Stimulated activated memory B cell treated with anti-CD40 and anti-IgM and Interleukin-4, amounts not matched to agents 10 μg/mL and 1 μg/mL and 100 μg/mL, for 72 hours (primary cell): ENCODE measurements around the gene SMARCAL1.
"Not testable (repeated sequence)": the region's sequence is repeated elsewhere in the genome, so short reads cannot be mapped to it uniquely, and the experiment has no call there.

Experiments used
- ATAC-seq: fragments of 150-1000 bp; cut with Tn5 transposase; 2 replicates; pipeline ENCODE4 v1.10.0; 2021
- H3K27ac Mint-ChIP-seq: one replicate; pipeline ENCODE4 v1.8.0; 2022; ENCODE audit warnings: mild to moderate bottlenecking, mixed read lengths
- H3K27me3 Mint-ChIP-seq: one replicate; pipeline ENCODE4 v1.8.0; 2022; ENCODE audit warnings: mixed read lengths
- H3K36me3 Mint-ChIP-seq: one replicate; pipeline ENCODE4 v1.8.0; 2022; ENCODE audit warnings: mixed read lengths
- H3K4me1 Mint-ChIP-seq: one replicate; pipeline ENCODE4 v1.8.0; 2022; ENCODE audit warnings: mixed read lengths
- H3K4me3 Mint-ChIP-seq: one replicate; pipeline ENCODE4 v1.8.0; 2022; ENCODE audit warnings: mild to moderate bottlenecking, moderate library complexity, mixed read lengths
- H3K9me3 Mint-ChIP-seq: one replicate; pipeline ENCODE4 v1.8.0; 2022; ENCODE audit warnings: mixed read lengths

Gene SMARCAL1

DNA sequence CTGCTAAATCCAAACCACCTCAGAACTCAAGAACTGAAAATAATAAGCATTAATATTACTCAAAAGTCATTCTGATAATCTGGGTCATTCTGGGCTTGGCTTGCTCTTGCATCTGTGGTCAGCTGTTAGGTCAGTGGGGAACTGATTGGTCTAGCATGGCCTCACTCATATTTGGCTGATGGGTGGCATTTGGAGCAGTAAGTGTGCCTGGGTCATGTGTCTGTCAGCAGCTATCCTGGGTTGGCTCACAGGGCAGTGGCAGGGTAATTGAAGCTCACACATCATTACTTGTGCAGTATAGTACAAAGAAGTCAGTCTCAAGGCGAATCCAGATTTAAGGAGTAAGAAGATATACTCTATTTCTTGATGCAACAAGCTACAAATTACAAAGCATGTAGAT lies 95.9 kb downstream of the SMARCAL1 start:
- peaks cover 44% of the 10 kb centered on the region for H3K36me3 Mint-ChIP-seq
- ATAC-seq = peak; percentile 43
- H3K4me3 Mint-ChIP-seq = no peak overlapping the region
- no peaks in the 10 kb centered on the region for H3K27me3 Mint-ChIP-seq
- no peak overlapping the region for H3K27ac Mint-ChIP-seq
- H3K9me3 Mint-ChIP-seq = no peaks in the 10 kb centered on the region
- peaks cover 15% of the 10 kb centered on the region for H3K4me1 Mint-ChIP-seq

GRCh38 chr2:216516730-216517350 lies 104.6 kb downstream of the SMARCAL1 start:
- H3K27me3 Mint-ChIP-seq = no peaks in the 10 kb centered on the region
- ATAC-seq = no peak
- no peaks in the 10 kb centered on the region for H3K4me1 Mint-ChIP-seq
- no peaks in the 10 kb centered on the region for H3K9me3 Mint-ChIP-seq
- no peak overlapping the region for H3K27ac Mint-ChIP-seq
- no peak overlapping the region for H3K4me3 Mint-ChIP-seq
- no peaks in the 10 kb centered on the region for H3K36me3 Mint-ChIP-seq

- ATAC-seq = no peak
- H3K36me3 Mint-ChIP-seq = no peaks in the 10 kb centered on the region
- H3K27me3 Mint-ChIP-seq = no peaks in the 10 kb centered on the region
- H3K9me3 Mint-ChIP-seq = no peaks in the 10 kb centered on the region
- no peak overlapping the region for H3K4me3 Mint-ChIP-seq
- H3K4me1 Mint-ChIP-seq = no peaks in the 10 kb centered on the region
- H3K27ac Mint-ChIP-seq = no peak overlapping the region
Measured at GRCh38 chr2:216517447-216518225, 105.4 kb downstream of the SMARCAL1 start.

DNA sequence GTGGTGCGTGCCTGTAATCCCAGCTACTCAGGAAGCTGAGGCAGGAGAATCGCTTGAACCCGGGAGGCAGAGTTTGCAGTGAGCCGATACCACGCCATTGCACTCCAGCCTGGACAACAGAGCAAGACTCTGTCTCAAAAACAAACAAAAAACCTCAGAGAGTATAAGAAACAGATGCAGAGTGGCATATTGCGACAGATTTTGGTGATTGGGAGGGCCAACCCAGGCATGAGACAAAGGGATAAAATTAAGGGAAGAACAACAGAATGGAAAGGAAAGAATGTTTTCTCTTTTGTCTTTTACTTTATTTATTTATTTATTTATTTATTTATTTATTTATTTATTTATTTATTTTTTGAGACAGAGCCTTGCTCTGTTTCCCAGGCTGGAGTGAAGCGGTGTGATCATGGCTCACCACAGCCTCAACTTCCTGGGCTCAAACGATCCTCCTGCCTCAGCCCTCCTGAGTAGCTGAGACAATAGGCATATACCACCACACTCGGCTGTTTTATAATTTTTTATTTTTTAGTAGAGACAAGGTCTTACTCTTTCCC lies 106.4 kb downstream of the SMARCAL1 start:
- not testable (repeated sequence) for H3K27me3 Mint-ChIP-seq, H3K36me3 Mint-ChIP-seq

DNA sequence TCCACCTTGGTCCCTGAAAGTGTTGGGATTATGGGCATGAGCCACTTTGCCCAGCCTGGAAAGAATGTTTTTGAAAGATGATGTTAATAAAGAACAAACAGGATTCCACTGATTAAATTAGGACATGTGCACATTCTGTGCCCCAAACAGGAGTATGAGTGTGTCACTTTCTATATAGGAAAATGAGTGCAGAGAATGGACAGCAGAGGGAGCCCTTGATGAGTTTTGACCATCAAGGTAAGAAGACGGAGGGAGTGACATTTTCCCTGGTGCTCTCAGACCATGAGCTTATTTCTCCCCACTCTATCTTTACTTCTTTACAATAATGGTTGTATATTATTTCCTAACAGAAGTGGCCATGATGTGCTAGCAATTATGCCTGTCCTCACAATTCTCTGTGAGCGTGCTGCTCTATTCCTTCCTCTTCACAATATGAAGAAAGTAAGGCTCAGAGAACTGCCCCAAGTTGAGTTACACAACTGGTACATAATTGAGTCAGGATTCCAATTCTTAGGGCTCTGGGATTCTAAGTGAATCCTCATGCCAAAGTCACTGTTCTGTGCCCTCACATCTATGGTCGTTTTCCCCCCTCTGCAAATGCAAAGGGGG lies 107.0 kb downstream of the SMARCAL1 start:
- peak; percentile 58 for ATAC-seq
- Mint-ChIP-seq H3K4me3 (no peak overlapping the region), H3K27ac (no peak overlapping the region), H3K9me3 (peaks cover under 1% of the 10 kb centered on the region), H3K4me1 (no peaks in the 10 kb centered on the region), H3K27me3 (no peaks in the 10 kb centered on the region), H3K36me3 (no peaks in the 10 kb centered on the region)

More for the DNA sequence above, 106.4 kb downstream of the SMARCAL1 start:
- ATAC-seq, H3K27ac Mint-ChIP-seq, H3K4me1 Mint-ChIP-seq, H3K9me3 Mint-ChIP-seq, H3K4me3 Mint-ChIP-seq: not testable (repeated sequence)

- Mint-ChIP-seq H3K27me3 (no peaks in the 10 kb centered on the region), H3K4me1 (no peaks in the 10 kb centered on the region), H3K36me3 (no peaks in the 10 kb centered on the region), H3K9me3 (peaks cover 3% of the 10 kb centered on the region), H3K4me3 (no peak overlapping the region), H3K27ac (no peak overlapping the region)
- no peak for ATAC-seq
Measured at GRCh38 chr2:216520112-216520511, 107.8 kb downstream of the SMARCAL1 start.

DNA sequence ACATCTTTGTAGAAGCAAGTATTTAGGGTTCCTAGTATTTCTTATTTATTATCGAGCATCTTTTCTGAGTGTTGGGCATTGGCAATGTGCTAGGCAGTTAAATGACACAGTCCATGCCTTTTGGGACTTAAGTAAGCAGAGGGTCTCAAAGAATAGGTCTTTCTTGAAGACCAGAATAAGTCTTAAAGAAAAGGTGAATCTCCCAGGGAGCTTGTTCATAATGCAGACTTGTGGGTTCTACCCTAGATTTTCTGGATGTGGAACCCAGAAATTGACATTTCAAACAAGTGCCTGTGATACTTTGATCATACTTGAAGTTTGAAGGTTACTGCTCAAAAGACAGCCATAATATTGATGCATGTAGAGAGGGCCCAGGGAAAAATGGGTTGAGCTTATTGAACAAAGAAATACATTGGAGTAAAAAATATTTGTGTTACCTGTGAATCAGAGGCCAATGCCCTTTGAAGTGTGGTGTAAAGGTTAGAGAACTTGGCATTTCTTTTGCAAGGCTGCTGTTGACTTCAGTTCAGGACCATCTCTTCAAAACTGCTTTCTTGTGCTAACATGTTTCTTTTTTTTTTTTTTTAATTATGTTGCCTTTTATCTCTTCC lies 110.7 kb downstream of the SMARCAL1 start:
- Mint-ChIP-seq H3K27ac (no peak overlapping the region), H3K9me3 (peaks cover 3% of the 10 kb centered on the region)

GRCh38 chr2:216525972-216526371 lies 113.7 kb downstream of the SMARCAL1 start:
- H3K4me1 Mint-ChIP-seq = no peaks in the 10 kb centered on the region
- no peak for ATAC-seq
- peaks cover 3% of the 10 kb centered on the region for H3K9me3 Mint-ChIP-seq
- no peak overlapping the region for H3K4me3 Mint-ChIP-seq
- H3K36me3 Mint-ChIP-seq = no peaks in the 10 kb centered on the region
- H3K27me3 Mint-ChIP-seq = peaks cover 9% of the 10 kb centered on the region
- H3K27ac Mint-ChIP-seq = no peak overlapping the region

More for the DNA sequence above, 110.7 kb downstream of the SMARCAL1 start:
- H3K4me3 Mint-ChIP-seq = no peak overlapping the region
- no peaks in the 10 kb centered on the region for H3K4me1 Mint-ChIP-seq
- H3K36me3 Mint-ChIP-seq = no peaks in the 10 kb centered on the region
- ATAC-seq = no peak
- peaks cover 9% of the 10 kb centered on the region for H3K27me3 Mint-ChIP-seq

DNA sequence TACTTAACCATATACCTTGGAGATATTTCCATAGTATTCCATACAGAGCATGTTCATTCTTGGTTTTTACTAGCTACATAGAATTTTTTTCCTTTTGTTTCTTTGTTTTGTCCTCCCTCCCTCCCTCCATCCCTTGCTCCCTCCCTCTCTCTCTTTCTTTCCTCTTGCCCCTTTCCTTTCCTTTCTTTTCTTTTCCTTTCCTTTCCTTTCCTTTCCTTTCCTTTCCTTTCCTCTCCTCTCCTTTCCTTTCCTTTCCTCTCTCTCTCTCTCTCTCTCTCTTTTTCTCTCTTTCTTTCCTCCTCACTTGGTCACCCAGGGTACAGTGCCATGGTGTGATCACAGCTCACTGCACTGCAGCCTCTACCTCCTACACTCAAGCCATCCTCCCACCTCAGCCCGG lies 114.7 kb downstream of the SMARCAL1 start:
- Mint-ChIP-seq H3K27me3 (peaks cover 9% of the 10 kb centered on the region), H3K4me1 (no peaks in the 10 kb centered on the region), H3K36me3 (no peaks in the 10 kb centered on the region), H3K27ac (peak overlapping the region; percentile 22), H3K9me3 (peaks cover 3% of the 10 kb centered on the region), H3K4me3 (no peak overlapping the region)
- ATAC-seq = no peak

- ATAC-seq = no peak
- Mint-ChIP-seq H3K9me3 (peaks cover 3% of the 10 kb centered on the region), H3K27ac (no peak overlapping the region), H3K4me1 (no peaks in the 10 kb centered on the region), H3K27me3 (peaks cover 9% of the 10 kb centered on the region), H3K4me3 (no peak overlapping the region), H3K36me3 (no peaks in the 10 kb centered on the region)
Measured at GRCh38 chr2:216527600-216527999, 115.3 kb downstream of the SMARCAL1 start.

- H3K9me3 Mint-ChIP-seq = no peaks in the 10 kb centered on the region
- H3K27me3 Mint-ChIP-seq = no peaks in the 10 kb centered on the region
Measured at GRCh38 chr2:216532562-216532961, 120.3 kb downstream of the SMARCAL1 start.

More at GRCh38 chr2:216532562-216532961, 120.3 kb downstream of the SMARCAL1 start:
- ATAC-seq = no peak
- no peak overlapping the region for H3K27ac Mint-ChIP-seq
- H3K36me3 Mint-ChIP-seq = no peaks in the 10 kb centered on the region
- no peaks in the 10 kb centered on the region for H3K4me1 Mint-ChIP-seq
- H3K4me3 Mint-ChIP-seq = no peak overlapping the region
